IMR-90 (cell line): Measurements from ENCODE around the gene GRIK5. TPM values are rescaled to one million over a fixed set of nuclear protein-coding genes. Genes with fewer than 3 reads are reported as not detected.

ENCODE experiments used
- ATAC-seq: fragments of 200-7000 bp; cut with Tn5 transposase; 2 replicates; pipeline ENCODE4 v1.9.1; 2020; ENCODE audit warnings: low read depth, mild to moderate bottlenecking, moderate library complexity
- BruUV-seq: library from RNA; stranded (reverse); fragments of 400-500 nt; replicated peaks from 2 replicates; lab custom pipeline; 2021; lab: Mats Ljungman, UMichigan
- CTCF ChIA-PET: fragments of 300-600 bp; formaldehyde crosslinking; extraction: SDS; loops from one replicate; lab custom pipeline; 2021; ENCODE audit warnings: antibody characterized with exemption; lab: Yijun Ruan, JAX
- POLR2A ChIA-PET: fragments of 300-600 bp; sonication (Branson Sonifier 250); formaldehyde crosslinking; loops from one replicate; lab custom pipeline; 2022; ENCODE audit warnings: antibody characterized with exemption; ENCODE audit not compliant: unreplicated experiment; lab: Charles Lee
- DNase-seq: peaks from one replicate; pipeline ENCODE4 v3.0.0; 2013
- H2AFZ ChIP-seq: replicated peaks from 2 replicates; pipeline ENCODE3; 2013; ENCODE audit warnings: low read length, mild to moderate bottlenecking; ENCODE audit not compliant: poor library complexity
- H2AK5ac ChIP-seq: 2 replicates; pipeline ENCODE4 v1.6.1; 2013; ENCODE audit warnings: low read depth, low read length, inconsistent platforms
- H2AK9ac ChIP-seq: replicated peaks from 2 replicates; pipeline ENCODE3; 2013; ENCODE audit warnings: mild to moderate bottlenecking, low read depth, low read length, moderate library complexity; ENCODE audit not compliant: poor library complexity
- H2BK120ac ChIP-seq: 2 replicates; pipeline ENCODE4 v1.6.1; 2013; ENCODE audit warnings: low read depth, low read length, inconsistent platforms
- H2BK15ac ChIP-seq: 3 replicates; pipeline ENCODE4 v1.6.1; 2013; ENCODE audit warnings: low read depth, low read length, inconsistent platforms
- H2BK20ac ChIP-seq: 2 replicates; pipeline ENCODE4 v1.6.1; 2013; ENCODE audit warnings: low read depth, mild to moderate bottlenecking, inconsistent platforms, low read length, moderate library complexity
- H2BK5ac ChIP-seq: 2 replicates; pipeline ENCODE4 v1.6.1; 2013; ENCODE audit warnings: mild to moderate bottlenecking, low read depth, low read length, inconsistent platforms; ENCODE audit not compliant: poor library complexity, severe bottlenecking
- H3K14ac ChIP-seq: replicated peaks from 2 replicates; pipeline ENCODE4 v1.6.1; 2013; ENCODE audit warnings: low read depth, low read length, inconsistent platforms
- H3K18ac ChIP-seq: 2 replicates; pipeline ENCODE4 v1.6.1; 2013; ENCODE audit warnings: low read depth, low read length, control low read depth
- H3K23ac ChIP-seq: 2 replicates; pipeline ENCODE4 v1.6.1; 2013; ENCODE audit warnings: low read depth, low read length, inconsistent platforms
- H3K27ac ChIP-seq: 2 replicates; pipeline ENCODE4 v1.5.1; 2013; ENCODE audit warnings: mild to moderate bottlenecking, control low read depth, low read length; ENCODE audit not compliant: insufficient read depth
- H3K27me3 ChIP-seq: 2 replicates; pipeline ENCODE4 v1.6.1; 2013; ENCODE audit warnings: low read length; ENCODE audit not compliant: control insufficient read depth, insufficient read depth
- H3K36me3 ChIP-seq: 2 replicates; pipeline ENCODE4 v1.6.1; 2013; ENCODE audit warnings: low read length, mixed read lengths; ENCODE audit not compliant: control insufficient read depth, insufficient read depth
- H3K4ac ChIP-seq: 2 replicates; pipeline ENCODE4 v1.6.1; 2013; ENCODE audit warnings: low read depth, low read length, inconsistent platforms
- H3K4me1 ChIP-seq: 2 replicates; pipeline ENCODE4 v1.6.1; 2013; ENCODE audit warnings: low read length, mixed read lengths; ENCODE audit not compliant: control insufficient read depth, insufficient read depth
- H3K4me2 ChIP-seq: 2 replicates; pipeline ENCODE4 v1.6.1; 2013; ENCODE audit warnings: low read depth, mild to moderate bottlenecking, control low read depth, low read length, moderate library complexity
- H3K4me3 ChIP-seq: 2 replicates; pipeline ENCODE4 v1.5.1; 2013; ENCODE audit warnings: low read depth, mild to moderate bottlenecking, control low read depth, low read length, moderate library complexity; ENCODE audit not compliant: insufficient read depth
- H3K56ac ChIP-seq: 2 replicates; pipeline ENCODE4 v1.6.1; 2013; ENCODE audit warnings: low read length, inconsistent platforms; ENCODE audit not compliant: insufficient read depth; ENCODE audit errors: extremely low read depth
- H3K79me1 ChIP-seq, 2 experiments: 2 replicates each; pipeline ENCODE4 v1.6.1; 2013; ENCODE audit warnings: low read length in 2 of 2, inconsistent platforms in 1 of 2, low read depth in 1 of 2
- H3K9ac ChIP-seq: 2 replicates; pipeline ENCODE4 v1.6.1; 2013; ENCODE audit warnings: low read depth, low read length, control low read depth
- H3K9me1 ChIP-seq: 2 replicates; pipeline ENCODE4 v1.6.1; 2013; ENCODE audit warnings: low read length, inconsistent platforms; ENCODE audit not compliant: insufficient read depth
- H3K9me3 ChIP-seq: 2 replicates; pipeline ENCODE4 v1.6.1; 2013; ENCODE audit warnings: low read length; ENCODE audit not compliant: control insufficient read depth, insufficient read depth
- H4K20me1 ChIP-seq: 2 replicates; pipeline ENCODE4 v1.6.1; 2013; ENCODE audit warnings: low read length, inconsistent platforms; ENCODE audit not compliant: insufficient read depth
- H4K5ac ChIP-seq: 2 replicates; pipeline ENCODE4 v1.6.1; 2013; ENCODE audit warnings: mild to moderate bottlenecking, low read depth, low read length, control low read depth
- H4K8ac ChIP-seq, 2 experiments: 2 replicates each; pipeline ENCODE4 v1.6.1; 2013; ENCODE audit warnings: low read depth in 2 of 2, low read length in 2 of 2, control low read depth in 1 of 2, inconsistent platforms in 1 of 2
- H4K91ac ChIP-seq: 2 replicates; pipeline ENCODE4 v1.6.1; 2013; ENCODE audit warnings: low read depth, low read length, inconsistent platforms; ENCODE audit not compliant: insufficient read depth
- BHLHE40 ChIP-seq: fragments of 150-350 bp; IDR thresholded peaks from 2 replicates; pipeline ENCODE4 v1.6.1; 2016; ENCODE audit warnings: mild to moderate bottlenecking, low read depth, low read length
- CEBPB ChIP-seq: IDR thresholded peaks from 2 replicates; pipeline ENCODE4 v1.6.1; 2012; ENCODE audit warnings: low read depth, low read length, improper control_type of control experiment
- CHD1 ChIP-seq: IDR thresholded peaks from 2 replicates; pipeline ENCODE4 v1.6.1; 2012; ENCODE audit warnings: low read depth, low read length, improper control_type of control experiment
- CTCF ChIP-seq: conservative IDR thresholded peaks from 2 replicates; pipeline ENCODE4 v1.5.1; 2012; ENCODE audit warnings: mild to moderate bottlenecking, low read depth, low read length, improper control_type of control experiment
- ELK1 ChIP-seq: fragments of 150-350 bp; IDR thresholded peaks from 2 replicates; pipeline ENCODE4 v1.6.1; 2016; ENCODE audit warnings: low read depth, mild to moderate bottlenecking, low read length, moderate library complexity, borderline replicate concordance
- FOS ChIP-seq: fragments of 150-350 bp; IDR thresholded peaks from 2 replicates; pipeline ENCODE4 v1.6.1; 2016; ENCODE audit warnings: low read depth, low read length
- MAFK ChIP-seq: IDR thresholded peaks from 2 replicates; pipeline ENCODE4 v1.6.1; 2012; ENCODE audit warnings: low read depth, low read length, improper control_type of control experiment
- MAZ ChIP-seq: IDR thresholded peaks from 2 replicates; pipeline ENCODE4 v1.6.1; 2012; ENCODE audit warnings: low read depth, mild to moderate bottlenecking, low read length, improper control_type of control experiment, moderate library complexity, borderline replicate concordance
- MXI1 ChIP-seq: IDR thresholded peaks from 2 replicates; pipeline ENCODE4 v1.6.1; 2012; ENCODE audit warnings: low read depth, mild to moderate bottlenecking, low read length, moderate library complexity, borderline replicate concordance
- NFE2L2 ChIP-seq: fragments of 150-350 bp; IDR thresholded peaks from 2 replicates; pipeline ENCODE4 v1.6.1; 2016; ENCODE audit warnings: low read depth, mild to moderate bottlenecking, low read length
- POLR2A ChIP-seq: IDR thresholded peaks from 2 replicates; pipeline ENCODE4 v1.6.1; 2012; ENCODE audit warnings: mild to moderate bottlenecking, low read depth, low read length
- RAD21 ChIP-seq: IDR thresholded peaks from 2 replicates; pipeline ENCODE4 v1.6.1; 2012; ENCODE audit warnings: low read length, improper control_type of control experiment
- RCOR1 ChIP-seq: IDR thresholded peaks from 2 replicates; pipeline ENCODE4 v1.6.1; 2012; ENCODE audit warnings: mild to moderate bottlenecking, low read length, improper control_type of control experiment; ENCODE audit not compliant: insufficient replicate concordance
- RFX5 ChIP-seq: IDR thresholded peaks from 2 replicates; pipeline ENCODE4 v1.8.0; 2012; ENCODE audit warnings: low read depth, mild to moderate bottlenecking, low read length, moderate library complexity
- SMC3 ChIP-seq: fragments of 150-350 bp; IDR thresholded peaks from 2 replicates; pipeline ENCODE4 v1.6.1; 2016; ENCODE audit warnings: low read depth, mild to moderate bottlenecking, antibody characterized with exemption, low read length, moderate library complexity
- USF2 ChIP-seq: fragments of 150-350 bp; IDR thresholded peaks from 2 replicates; pipeline ENCODE4 v1.6.1; 2017; ENCODE audit warnings: mild to moderate bottlenecking, antibody characterized with exemption, low read length, low read depth
- WGBS, 2 experiments: methylation state at CpG; one replicate each; pipeline versions ENCODE4 v1.1.5 to v1.1.7; 2013; ENCODE audit warnings: missing lambda C conversion rate in 2 of 2; ENCODE audit not compliant: insufficient read length in 1 of 2; ENCODE audit errors: extremely low coverage in 2 of 2; 5-methylcytosine and 5-hydroxymethylcytosine counted together
- dilution Hi-C: fragments of 300-500 bp; cut with HindIII; formaldehyde crosslinking; loops from one replicate; pipeline ENCODE4 v1.14.3; 2018; ENCODE audit warnings: low sequenced_read_pairs; ENCODE audit not compliant: unreplicated experiment
- in situ Hi-C: fragments of 300-500 bp; cut with MboI; formaldehyde crosslinking; loops from 3 replicates; pipeline ENCODE4 v1.14.3; 2019; ENCODE audit warnings: low sequenced_read_pairs, inconsistent platforms, mixed read lengths
- intact Hi-C: fragments of 100-400 bp; cut with micrococcal nuclease; formaldehyde crosslinking; loops from 2 replicates; pipeline ENCODE4 v1.10.0; 2022
- polyA plus RNA-seq, 3 experiments: library from polyadenylated mRNA; depleted of rRNA; stranded (reverse); fragments of >200 nt; gene quantifications; 2 replicates each; pipeline ENCODE4 v1.2.3, GENCODE V29; 2012; ENCODE audit warnings: low replicate concordance in 1 of 3
- total RNA-seq: library from RNA; depleted of rRNA; stranded (reverse); fragments of >200 nt; gene quantifications from 2 replicates; pipeline ENCODE4 v1.2.3, GENCODE V29; 2012

GRIK5 gene
- total and polyA plus RNA-seq, 2 of the 4 experiments (the other 2 are of a cell fraction) = 0.10 TPM; not detected in 1

- Histone ChIP-seq H2AK9ac (no peak overlapping the region), H2BK20ac (no peak overlapping the region), H2BK5ac (no peak overlapping the region), H4K8ac (no peak overlapping the region), H2BK15ac (no peak overlapping the region), H3K4ac (no peak overlapping the region), H3K4me3 (no peak overlapping the region), H3K4me1 (peaks cover 5% of the 10 kb centered on the region; the same call in 1 of the 2 replicates), H3K14ac (no peak overlapping the region), H3K9me3 (no peaks in the 10 kb centered on the region), H3K79me1 (no peaks in the 10 kb centered on the region; a peak in 1 of 4 replicates), H2AK5ac (no peak overlapping the region), H3K27me3 (peaks cover 3% of the 10 kb centered on the region; the same call in 1 of the 2 replicates), H2BK120ac (no peak overlapping the region), H3K36me3 (no peaks in the 10 kb centered on the region), H3K18ac (no peak overlapping the region), H3K9ac (no peak overlapping the region), H3K4me2 (no peak overlapping the region), H3K27ac (no peak overlapping the region), H2AFZ (no peak overlapping the region), H3K56ac (no peak overlapping the region), H3K23ac (no peak overlapping the region), H4K20me1 (no peaks in the 10 kb centered on the region), H3K9me1 (0 out of 2 replicates have a peak, but pooled peaks cover 5% of the 10 kb centered on the region), H4K5ac (no peak overlapping the region), H4K91ac (no peak overlapping the region)
- dilution Hi-C loops = no loop called here
- no CpG with 5 or more reads among the region's 2 CpGs for WGBS, 2 experiments
- intact Hi-C loops = loop anchor here (5.0 kb wide), 1 partner anchor 137 kb away; the partner anchor contains the start of gene GSK3A
- DNase-seq (peak; percentile 26), ATAC-seq (no peak)
- TF ChIP-seq RFX5 (no peak), SMC3 (no peak), MAFK (no peak), CEBPB (no peak), RAD21 (no peak), POLR2A (no peak), CTCF (no peak), ELK1 (no peak), CHD1 (no peak), RCOR1 (no peak), BHLHE40 (no peak), FOS (no peak), MAZ (no peak), MXI1 (no peak), NFE2L2 (no peak), USF2 (no peak)
- in situ Hi-C loops = loop anchor here (5.0 kb wide), 1 partner anchor 82 kb away; no protein-coding TSS in a partner anchor
- BruUV-seq = no TSS peak
- ChIA-PET CTCF (no interaction called here), POLR2A (no interaction called here)
Measured at GRCh38 chr19:42105368-42105767, 35.4 kb upstream of the GRIK5 start.
